Neuronal stem cell (in vitro differentiated cells): Measurements from ENCODE around the gene MTUS2.

Experiments
- DNase-seq: peaks from one replicate; pipeline ENCODE4 v3.0.0-alpha.2; 2013; ENCODE audit warnings: low spot score
- H2AFZ ChIP-seq: one replicate; pipeline ENCODE4 v1.6.1; 2013; ENCODE audit warnings: mild to moderate bottlenecking, low read length, inconsistent platforms
- H2AK5ac ChIP-seq: 2 replicates; pipeline ENCODE4 v1.6.1; 2013; ENCODE audit warnings: low read depth, mild to moderate bottlenecking, inconsistent platforms, low read length, moderate library complexity, mixed read lengths
- H2BK120ac ChIP-seq: 2 replicates; pipeline ENCODE4 v1.6.1; 2013; ENCODE audit warnings: low read depth, mild to moderate bottlenecking, inconsistent platforms, low read length, moderate library complexity, mixed read lengths
- H2BK12ac ChIP-seq: one replicate; pipeline ENCODE4 v1.6.1; 2013; ENCODE audit warnings: low read length, inconsistent platforms
- H2BK15ac ChIP-seq: 2 replicates; pipeline ENCODE4 v1.6.1; 2013; ENCODE audit warnings: mild to moderate bottlenecking, low read length, inconsistent platforms, mixed read lengths
- H2BK5ac ChIP-seq: one replicate; pipeline ENCODE4 v1.6.1; 2013; ENCODE audit warnings: inconsistent platforms, mild to moderate bottlenecking, low read length, moderate library complexity
- H3K14ac ChIP-seq: one replicate; pipeline ENCODE4 v1.6.1; 2013; ENCODE audit warnings: low read length, inconsistent platforms
- H3K18ac ChIP-seq: 2 replicates; pipeline ENCODE4 v1.6.1; 2013; ENCODE audit warnings: low read length, inconsistent platforms
- H3K23ac ChIP-seq: 2 replicates; pipeline ENCODE4 v1.6.1; 2013; ENCODE audit warnings: low read depth, mild to moderate bottlenecking, mixed read lengths, low read length, inconsistent platforms; ENCODE audit not compliant: poor library complexity
- H3K27ac ChIP-seq: replicated peaks from 3 replicates; pipeline ENCODE4 v1.5.1; 2013; ENCODE audit warnings: low read length, inconsistent platforms
- H3K27me3 ChIP-seq, 3 experiments: 2 replicates each; pipeline ENCODE4 v1.6.1; 2013; ENCODE audit warnings: low read length in 3 of 3, mild to moderate bottlenecking in 2 of 3, inconsistent platforms in 1 of 3, low read depth in 1 of 3, mixed read lengths in 1 of 3, moderate library complexity in 1 of 3; ENCODE audit not compliant: control insufficient read depth in 3 of 3, insufficient read depth in 3 of 3
- H3K36me3 ChIP-seq, 2 donors: replicated peaks in 1 of 2; 2 replicates each; pipeline ENCODE4 v1.6.1; 2013; ENCODE audit warnings: low read length in 2 of 2; ENCODE audit not compliant: control insufficient read depth in 2 of 2, insufficient read depth in 2 of 2
- H3K4ac ChIP-seq: 2 replicates; pipeline ENCODE4 v1.6.1; 2013; ENCODE audit warnings: inconsistent platforms, mild to moderate bottlenecking, low read length, moderate library complexity
- H3K4me1 ChIP-seq, 2 donors: 1 replicate in 1 of 2; 2 replicates in 1 of 2; pipeline ENCODE4 v1.6.1; 2013; ENCODE audit warnings: low read length in 2 of 2, low read depth in 1 of 2; ENCODE audit not compliant: control insufficient read depth in 2 of 2, insufficient read depth in 1 of 2
- H3K4me2 ChIP-seq: one replicate; pipeline ENCODE4 v1.6.1; 2013; ENCODE audit warnings: mild to moderate bottlenecking, low read length, inconsistent platforms; ENCODE audit not compliant: insufficient read depth, poor library complexity, severe bottlenecking
- H3K4me3 ChIP-seq, 2 donors: 2 replicates each; pipeline ENCODE4 v1.5.1; 2013; ENCODE audit warnings: low read length in 2 of 2, mild to moderate bottlenecking in 2 of 2, inconsistent platforms in 1 of 2, moderate library complexity in 1 of 2
- H3K79me1 ChIP-seq: one replicate; pipeline ENCODE4 v1.6.1; 2013; ENCODE audit warnings: low read depth, mild to moderate bottlenecking, inconsistent platforms, low read length, moderate library complexity
- H3K9ac ChIP-seq: one replicate; pipeline ENCODE4 v1.6.1; 2013; ENCODE audit warnings: mild to moderate bottlenecking, low read depth, low read length, inconsistent platforms; ENCODE audit not compliant: poor library complexity
- H3K9me3 ChIP-seq, 2 donors: replicated peaks in 1 of 2; 2 replicates each; pipeline versions ENCODE3 to v1.6.1; 2013; ENCODE audit warnings: low read length in 2 of 2, mild to moderate bottlenecking in 2 of 2, inconsistent platforms in 1 of 2, low read depth in 1 of 2, mixed read lengths in 1 of 2, moderate library complexity in 1 of 2; ENCODE audit not compliant: control insufficient read depth in 2 of 2, insufficient read depth in 1 of 2
- H4K8ac ChIP-seq: one replicate; pipeline ENCODE4 v1.6.1; 2013; ENCODE audit warnings: low read depth, mild to moderate bottlenecking, inconsistent platforms, low read length, moderate library complexity
- H4K91ac ChIP-seq: one replicate; pipeline ENCODE4 v1.6.1; 2013; ENCODE audit warnings: low read length, low read depth, mild to moderate bottlenecking, inconsistent platforms; ENCODE audit not compliant: poor library complexity
- WGBS, 2 donors: extraction: QIAGEN DNeasy Blood & Tissue Kit; methylation state at CpG; one replicate each; pipeline ENCODE4 v1.1.7; 2013; ENCODE audit warnings: missing lambda C conversion rate in 2 of 2, mixed read lengths in 1 of 2; ENCODE audit not compliant: insufficient read length in 2 of 2, insufficient replicate concordance in 1 of 2; ENCODE audit errors: extremely low coverage in 2 of 2; 5-methylcytosine and 5-hydroxymethylcytosine counted together

Gene MTUS2

GRCh38 chr13:29182216-29182615, 362.1 kb downstream of the MTUS2 start:
- no peak overlapping the region for H2AK5ac ChIP-seq
- no peak overlapping the region for H3K23ac ChIP-seq
- no peak overlapping the region for H2BK12ac ChIP-seq
- no CpG with 5 or more reads among the region's 2 CpGs for WGBS, 2 donors
- H2BK120ac ChIP-seq = no peak overlapping the region
- no peak overlapping the region for H4K91ac ChIP-seq
- no peaks in the 10 kb centered on the region for H3K4me1 ChIP-seq
- no peak overlapping the region for H3K4me3 ChIP-seq
- no peaks in the 10 kb centered on the region for H3K27me3 ChIP-seq
- DNase-seq = no peak
- H3K9ac ChIP-seq = no peak overlapping the region
- no peak overlapping the region for H4K8ac ChIP-seq
- no peak overlapping the region for H3K18ac ChIP-seq
- no peak overlapping the region for H2AFZ ChIP-seq
- no peaks in the 10 kb centered on the region for H3K36me3 ChIP-seq
- no peak overlapping the region for H2BK15ac ChIP-seq
- H3K79me1 ChIP-seq = no peaks in the 10 kb centered on the region
- no peak overlapping the region for H3K4ac ChIP-seq
- no peak overlapping the region for H2BK5ac ChIP-seq
- H3K27ac ChIP-seq = no peak overlapping the region
- H3K9me3 ChIP-seq = peaks cover 0 to 8% of the 10 kb centered on the region in 2 donors
- no peak overlapping the region for H3K14ac ChIP-seq
- no peak overlapping the region for H3K4me2 ChIP-seq

GRCh38 chr13:29185926-29186325, 365.8 kb downstream of the MTUS2 start:
- no peak overlapping the region for H4K91ac ChIP-seq
- no peak overlapping the region for H2AK5ac ChIP-seq
- H3K4me1 ChIP-seq = no peaks in the 10 kb centered on the region
- no peak overlapping the region for H4K8ac ChIP-seq
- no peak overlapping the region for H2BK15ac ChIP-seq
- H3K4ac ChIP-seq = no peak overlapping the region
- no peak overlapping the region for H2AFZ ChIP-seq
- H3K36me3 ChIP-seq = no peaks in the 10 kb centered on the region
- no peak overlapping the region for H3K18ac ChIP-seq
- H3K4me2 ChIP-seq = no peak overlapping the region
- H3K4me3 ChIP-seq = no peak overlapping the region
- H3K23ac ChIP-seq = no peak overlapping the region
- H3K14ac ChIP-seq = no peak overlapping the region
- no peak overlapping the region for H3K27ac ChIP-seq
- H2BK12ac ChIP-seq = no peak overlapping the region
- peaks cover 1% of the 10 kb centered on the region for H3K79me1 ChIP-seq
- WGBS, 2 donors = no CpG with 5 or more reads among the region's 2 CpGs
- DNase-seq = no peak
- peaks cover 0 to 8% of the 10 kb centered on the region in 2 donors for H3K9me3 ChIP-seq
- H2BK5ac ChIP-seq = no peak overlapping the region
- no peaks in the 10 kb centered on the region for H3K27me3 ChIP-seq
- H2BK120ac ChIP-seq = no peak overlapping the region
- H3K9ac ChIP-seq = no peak overlapping the region

GRCh38 chr13:29187584-29187983, 367.4 kb downstream of the MTUS2 start:
- Histone ChIP-seq H2AFZ (no peak overlapping the region), H3K36me3 (no peaks in the 10 kb centered on the region), H2BK5ac (no peak overlapping the region)

GRCh38 chr13:29190298-29190697, 370.2 kb downstream of the MTUS2 start:
- Histone ChIP-seq H3K4me1 (no peaks in the 10 kb centered on the region), H2BK12ac (no peak overlapping the region), H3K9ac (no peak overlapping the region), H3K27me3 (no peaks in the 10 kb centered on the region), H4K91ac (no peak overlapping the region), H3K4me2 (no peak overlapping the region), H2BK120ac (no peak overlapping the region), H3K27ac (no peak overlapping the region), H2AK5ac (no peak overlapping the region), H3K9me3 (no peaks in the 10 kb centered on the region), H3K23ac (no peak overlapping the region), H3K4me3 (no peak overlapping the region), H3K36me3 (no peaks in the 10 kb centered on the region), H2AFZ (no peak overlapping the region), H2BK15ac (no peak overlapping the region), H4K8ac (no peak overlapping the region), H3K18ac (peak overlapping the region; percentile 64), H3K14ac (peak overlapping the region; percentile 6), H3K79me1 (peaks cover 1% of the 10 kb centered on the region), H2BK5ac (no peak overlapping the region), H3K4ac (no peak overlapping the region)
- WGBS, 2 donors = no CpG with 5 or more reads among the region's 3 CpGs
- DNase-seq = no peak

More at GRCh38 chr13:29187584-29187983, 367.4 kb downstream of the MTUS2 start:
- Histone ChIP-seq H2AK5ac (no peak overlapping the region), H3K9me3 (peaks cover 0 to 8% of the 10 kb centered on the region in 2 donors), H3K4me2 (no peak overlapping the region), H4K8ac (no peak overlapping the region), H3K27me3 (no peaks in the 10 kb centered on the region), H3K23ac (no peak overlapping the region), H4K91ac (no peak overlapping the region), H2BK12ac (no peak overlapping the region), H3K4me1 (no peaks in the 10 kb centered on the region), H3K14ac (no peak overlapping the region), H3K9ac (no peak overlapping the region), H3K79me1 (peaks cover 1% of the 10 kb centered on the region), H3K27ac (no peak overlapping the region), H2BK15ac (no peak overlapping the region), H3K18ac (no peak overlapping the region), H2BK120ac (no peak overlapping the region), H3K4me3 (no peak overlapping the region), H3K4ac (no peak overlapping the region)
- no peak for DNase-seq
- no CpG with 5 or more reads among the region's 1 CpG for WGBS, 2 donors
